ENCODE measurements around the gene GPC6.

Gene GPC6

DNA sequence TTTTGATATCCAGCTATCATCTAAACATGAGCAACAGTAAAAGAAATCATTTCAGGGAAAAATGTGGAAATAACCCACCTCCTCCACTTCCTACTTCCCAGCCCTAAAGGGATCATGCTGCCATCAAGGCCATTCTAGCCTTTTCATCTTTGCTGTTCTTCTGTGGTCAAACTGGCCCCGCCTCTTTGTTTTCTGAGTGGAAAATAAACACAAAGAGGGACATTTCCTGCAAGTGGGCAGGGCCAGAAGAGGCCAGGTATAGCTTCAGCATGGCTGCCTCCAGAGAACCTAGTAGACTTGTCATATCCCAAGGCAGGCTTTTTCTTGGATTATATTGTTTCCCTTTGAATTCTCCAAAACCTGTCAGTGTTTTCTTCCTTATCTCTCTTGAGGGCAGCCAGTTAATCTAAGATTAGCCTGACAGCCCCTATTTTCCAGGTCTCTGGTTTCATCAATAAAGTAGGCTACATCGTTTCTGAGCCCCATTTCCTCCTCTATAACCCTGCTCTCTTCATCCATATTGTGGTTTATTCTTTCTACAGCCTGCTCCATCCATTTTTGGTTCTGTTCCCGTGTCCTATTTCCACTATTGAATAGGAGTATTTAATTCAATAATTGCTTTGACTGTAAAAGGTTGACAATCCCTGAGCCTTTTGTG lies 117.6 kb downstream of the GPC6 start:
- no peak for DNase-seq (ENCODE audit: low read depth)
- no peak for TF ChIP-seq CTCF (IDR thresholded peaks at IDR 0.05; ENCODE audit: low read depth, low read length, missing control alignments)
- no peak overlapping the region for H3K4me3 ChIP-seq (ENCODE audit: low read depth, low read length)

DNA sequence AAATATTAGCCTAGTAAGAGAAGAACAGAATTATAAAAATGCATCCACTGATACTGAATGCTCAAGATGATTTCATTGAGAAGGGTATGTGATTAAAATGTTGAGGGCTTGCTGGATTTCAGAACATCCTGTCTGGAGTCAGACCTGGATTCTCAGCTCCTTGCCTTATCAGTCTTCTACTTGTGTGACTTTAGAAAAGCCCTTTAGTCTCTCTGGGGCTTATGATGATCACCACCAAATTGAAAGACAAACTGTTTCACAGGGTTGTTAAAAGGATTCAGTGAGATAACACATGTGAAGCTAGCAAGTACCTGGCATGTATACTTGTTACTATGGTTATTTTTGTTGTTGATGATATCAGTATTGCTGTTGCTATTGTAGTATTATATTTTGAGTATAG lies 118.4 kb downstream of the GPC6 start:
- no peak for TF ChIP-seq CTCF (IDR thresholded peaks at IDR 0.05; ENCODE audit: low read depth, low read length, missing control alignments)
- H3K4me3 ChIP-seq (ENCODE audit: low read depth, low read length) = no peak overlapping the region
- no peak for DNase-seq (ENCODE audit: low read depth)

DNA sequence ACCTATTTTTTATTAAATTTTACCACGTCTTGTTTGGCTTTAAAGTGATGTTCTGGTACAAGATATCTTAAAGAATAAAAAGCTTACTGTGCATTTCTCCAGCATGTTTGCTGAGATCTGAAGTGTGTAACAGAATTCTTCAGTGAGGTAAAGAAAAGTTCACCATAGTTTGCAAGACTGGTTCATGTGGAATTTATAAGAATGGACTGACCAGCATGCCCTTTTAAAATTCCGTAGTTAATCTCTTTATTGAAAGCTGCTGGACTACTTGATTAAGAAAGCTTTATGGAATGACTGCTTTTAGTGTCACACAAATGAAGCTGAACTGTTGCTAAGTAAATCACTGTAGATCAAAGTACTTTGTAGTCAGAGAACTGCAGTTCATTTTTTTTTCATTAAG lies 119.2 kb downstream of the GPC6 start:
- no peak for TF ChIP-seq CTCF (IDR thresholded peaks at IDR 0.05; ENCODE audit: low read depth, low read length, missing control alignments)
- no peak overlapping the region for H3K4me3 ChIP-seq (ENCODE audit: low read depth, low read length)
- no peak for DNase-seq (ENCODE audit: low read depth)

DNA sequence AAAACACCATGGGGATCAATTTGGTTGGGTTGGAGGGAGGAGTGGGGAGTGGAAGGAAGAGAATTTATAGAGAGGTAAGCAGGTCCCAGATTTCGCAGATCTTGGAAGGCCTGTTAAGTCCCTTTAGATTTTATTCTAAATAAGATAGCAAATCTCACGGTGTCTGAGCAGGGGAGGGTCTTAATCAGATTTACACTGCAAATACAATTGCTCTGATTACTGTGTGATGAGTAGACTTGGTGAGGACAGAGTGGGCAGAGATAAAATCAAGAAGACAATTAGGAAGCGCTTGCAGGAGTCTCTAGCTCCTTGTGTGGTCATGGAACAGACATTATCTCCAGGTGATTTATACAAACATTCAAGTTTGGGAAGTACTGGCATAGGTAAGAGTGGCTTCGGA lies 126.0 kb downstream of the GPC6 start:
- no peak for TF ChIP-seq CTCF (IDR thresholded peaks at IDR 0.05; ENCODE audit: low read depth, low read length, missing control alignments)
- no peak overlapping the region for H3K4me3 ChIP-seq (ENCODE audit: low read depth, low read length)
- DNase-seq (ENCODE audit: low read depth) = no peak

- H3K4me3 ChIP-seq (ENCODE audit: low read depth, low read length) = no peak overlapping the region
- no peak for TF ChIP-seq CTCF (IDR thresholded peaks at IDR 0.05; ENCODE audit: low read depth, low read length, missing control alignments)
- no peak for DNase-seq (ENCODE audit: low read depth)
Observed at GRCh38 chr13:93355094-93355493, 128.5 kb downstream of the GPC6 start.

DNA sequence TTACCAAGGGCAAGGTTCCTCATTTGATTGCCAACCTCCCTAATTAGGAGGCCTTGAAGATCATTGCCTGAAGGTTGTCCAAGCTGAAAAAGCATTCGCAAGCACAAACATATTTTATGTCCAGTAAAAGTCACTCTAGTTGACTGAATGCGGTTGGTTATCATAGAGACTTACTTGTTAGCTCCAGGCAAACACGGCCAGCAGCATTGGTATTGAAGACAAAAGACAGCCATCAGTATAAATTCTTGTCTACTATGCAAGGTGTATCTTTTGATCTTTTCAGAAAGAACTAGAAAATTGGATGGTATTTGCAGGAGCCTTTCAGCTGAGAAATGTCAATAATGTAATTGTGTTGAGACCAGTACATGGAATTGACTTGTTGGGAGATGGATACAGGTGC lies 129.9 kb downstream of the GPC6 start:
- DNase-seq (ENCODE audit: low read depth) = no peak
- TF ChIP-seq CTCF (IDR thresholded peaks at IDR 0.05; ENCODE audit: low read depth, low read length, missing control alignments) = no peak
- no peak overlapping the region for H3K4me3 ChIP-seq (ENCODE audit: low read depth, low read length)

DNA sequence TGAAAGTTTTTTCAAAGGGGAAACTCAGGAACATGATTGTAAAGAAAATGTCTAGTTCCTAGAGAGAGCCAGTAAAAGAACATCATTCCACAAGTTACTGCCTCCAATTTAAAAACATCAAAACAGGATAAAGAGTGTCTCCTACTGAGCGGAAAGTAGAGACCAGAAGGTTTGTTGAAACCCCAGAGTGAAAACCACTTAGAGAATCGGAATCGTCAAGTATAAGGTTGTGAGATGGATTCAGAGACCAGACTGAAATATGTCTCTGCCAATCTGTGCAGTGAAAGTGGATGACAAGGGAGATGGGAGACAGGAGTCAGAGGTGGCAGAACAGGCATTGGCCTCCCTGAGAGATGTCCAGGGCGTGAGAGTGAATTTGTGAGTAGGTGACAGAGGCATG lies 133.4 kb downstream of the GPC6 start:
- TF ChIP-seq CTCF (IDR thresholded peaks at IDR 0.05; ENCODE audit: low read depth, low read length, missing control alignments) = no peak
- no peak for DNase-seq (ENCODE audit: low read depth)
- H3K4me3 ChIP-seq (ENCODE audit: low read depth, low read length) = no peak overlapping the region

Measured in GM12864 (cell line).